ENCODE results near the gene CT47C1. TPM values are rescaled to one million over a fixed set of nuclear protein-coding genes. Genes with fewer than 3 reads are reported as not detected.

CT47C1 gene
- total RNA-seq, 1 donor = not detected

- Histone ChIP-seq H4K20me1 (ENCODE audit: insufficient read depth, low read length) (no peaks in the 10 kb centered on the region), H3K27me3 (ENCODE audit: insufficient read depth, low read length) (no peaks in the 10 kb centered on the region), H2AFZ (ENCODE audit: low read length) (no peak overlapping the region), H3K36me3 (ENCODE audit: insufficient read depth, low read length) (no peaks in the 10 kb centered on the region), H3K27ac (ENCODE audit: low read depth, low read length) (no peak overlapping the region), H3K4me2 (ENCODE audit: insufficient read depth, low read length) (no peak overlapping the region), H3K9me3 (ENCODE audit: low read depth, low read length) (no peaks in the 10 kb centered on the region), H3K4me1 (ENCODE audit: insufficient read depth, low read length) (peaks cover 9% of the 10 kb centered on the region), H3K79me2 (ENCODE audit: insufficient read depth, low read length) (no peaks in the 10 kb centered on the region), H3K4me3 (ENCODE audit: insufficient read depth, low read length) (no peak overlapping the region)
- no peak for DNase-seq (ENCODE audit: insufficient read length, low spot score, missing footprints)
- TF ChIP-seq CTCF (IDR thresholded peaks at IDR 0.05; ENCODE audit: extremely low read depth, low read depth, low read length) = no peak
These were observed 30.8 kb upstream of the CT47C1 start for GRCh38 chrX:119042040-119042439.

GRCh38 chrX:119042996-119043395 lies 29.8 kb upstream of the CT47C1 start:
- Histone ChIP-seq H3K36me3 (ENCODE audit: insufficient read depth, low read length) (no peaks in the 10 kb centered on the region), H3K4me3 (ENCODE audit: insufficient read depth, low read length) (no peak overlapping the region), H3K4me1 (ENCODE audit: insufficient read depth, low read length) (peaks cover 9% of the 10 kb centered on the region), H2AFZ (ENCODE audit: low read length) (no peak overlapping the region), H3K9me3 (ENCODE audit: low read depth, low read length) (no peaks in the 10 kb centered on the region), H3K27me3 (ENCODE audit: insufficient read depth, low read length) (no peaks in the 10 kb centered on the region), H3K79me2 (ENCODE audit: insufficient read depth, low read length) (no peaks in the 10 kb centered on the region), H3K27ac (ENCODE audit: low read depth, low read length) (no peak overlapping the region), H3K4me2 (ENCODE audit: insufficient read depth, low read length) (no peak overlapping the region), H4K20me1 (ENCODE audit: insufficient read depth, low read length) (no peaks in the 10 kb centered on the region)
- no peak for DNase-seq (ENCODE audit: insufficient read length, low spot score, missing footprints)
- TF ChIP-seq CTCF (IDR thresholded peaks at IDR 0.05; ENCODE audit: extremely low read depth, low read depth, low read length) = no peak

GRCh38 chrX:119045884-119046283 lies 26.9 kb upstream of the CT47C1 start:
- no peak overlapping the region for H3K27ac ChIP-seq (ENCODE audit: low read depth, low read length)
- H4K20me1 ChIP-seq (ENCODE audit: insufficient read depth, low read length) = no peaks in the 10 kb centered on the region
- H3K4me2 ChIP-seq (ENCODE audit: insufficient read depth, low read length) = no peak overlapping the region
- no peaks in the 10 kb centered on the region for H3K9me3 ChIP-seq (ENCODE audit: low read depth, low read length)
- H3K27me3 ChIP-seq (ENCODE audit: insufficient read depth, low read length) = no peaks in the 10 kb centered on the region
- H2AFZ ChIP-seq (ENCODE audit: low read length) = no peak overlapping the region
- DNase-seq (ENCODE audit: insufficient read length, low spot score, missing footprints) = no peak
- H3K4me3 ChIP-seq (ENCODE audit: insufficient read depth, low read length) = no peak overlapping the region
- H3K4me1 ChIP-seq (ENCODE audit: insufficient read depth, low read length) = peaks cover 8% of the 10 kb centered on the region
- no peak for TF ChIP-seq CTCF (IDR thresholded peaks at IDR 0.05; ENCODE audit: extremely low read depth, low read depth, low read length)
- H3K79me2 ChIP-seq (ENCODE audit: insufficient read depth, low read length) = no peaks in the 10 kb centered on the region
- no peaks in the 10 kb centered on the region for H3K36me3 ChIP-seq (ENCODE audit: insufficient read depth, low read length)

GRCh38 chrX:119055687-119056086 lies 17.1 kb upstream of the CT47C1 start:
- Histone ChIP-seq H3K4me3 (ENCODE audit: insufficient read depth, low read length) (no peak overlapping the region), H3K27me3 (ENCODE audit: insufficient read depth, low read length) (peaks cover 7% of the 10 kb centered on the region), H4K20me1 (ENCODE audit: insufficient read depth, low read length) (no peaks in the 10 kb centered on the region), H3K4me1 (ENCODE audit: insufficient read depth, low read length) (no peaks in the 10 kb centered on the region), H2AFZ (ENCODE audit: low read length) (no peak overlapping the region), H3K27ac (ENCODE audit: low read depth, low read length) (no peak overlapping the region), H3K79me2 (ENCODE audit: insufficient read depth, low read length) (no peaks in the 10 kb centered on the region), H3K36me3 (ENCODE audit: insufficient read depth, low read length) (no peaks in the 10 kb centered on the region), H3K9me3 (ENCODE audit: low read depth, low read length) (no peaks in the 10 kb centered on the region), H3K4me2 (ENCODE audit: insufficient read depth, low read length) (no peak overlapping the region)
- no peak for DNase-seq (ENCODE audit: insufficient read length, low spot score, missing footprints)
- TF ChIP-seq CTCF (IDR thresholded peaks at IDR 0.05; ENCODE audit: extremely low read depth, low read depth, low read length) = no peak
